ENCODE results near the gene MRPS30.

Gene MRPS30

GRCh38 chr5:44833249-44833648, 24.5 kb downstream of the MRPS30 start:
- TF ChIP-seq FOXA1 (IDR thresholded peaks at IDR 0.05): no peak
- no peak for TF ChIP-seq TARDBP (IDR thresholded peaks at IDR 0.05)
- no peak for TF ChIP-seq BHLHE40 (IDR thresholded peaks at IDR 0.05; ENCODE audit: borderline replicate concordance)
- no peak for TF ChIP-seq FOXM1 (IDR thresholded peaks at IDR 0.05; ENCODE audit: borderline replicate concordance)
- no peak for TF ChIP-seq SP1 (IDR thresholded peaks at IDR 0.05)
- TF ChIP-seq CTBP1 (IDR thresholded peaks at IDR 0.05; ENCODE audit: borderline replicate concordance): no peak
- no peak for DNase-seq (ENCODE audit: extremely low spot score)
- ChIA-PET CTCF (no interaction called here), POLR2A (no interaction called here)

GRCh38 chr5:44835693-44836092, 26.9 kb downstream of the MRPS30 start:
- TF ChIP-seq SP1 (IDR thresholded peaks at IDR 0.05) (no peak), SUZ12 (IDR thresholded peaks at IDR 0.05) (no peak), FOXM1 (IDR thresholded peaks at IDR 0.05; ENCODE audit: borderline replicate concordance) (no peak), LEF1 (IDR thresholded peaks at IDR 0.05; ENCODE audit: borderline replicate concordance) (no peak), PKNOX1 (IDR thresholded peaks at IDR 0.05) (no peak), ARNT (IDR thresholded peaks at IDR 0.05) (no peak), FOXA1 (IDR thresholded peaks at IDR 0.05) (no peak), TARDBP (IDR thresholded peaks at IDR 0.05) (no peak), BHLHE40 (IDR thresholded peaks at IDR 0.05; ENCODE audit: borderline replicate concordance) (no peak), HDGF (IDR thresholded peaks at IDR 0.05; ENCODE audit: borderline replicate concordance) (no peak), ELF4 (IDR thresholded peaks at IDR 0.05) (no peak), CTBP1 (IDR thresholded peaks at IDR 0.05; ENCODE audit: borderline replicate concordance) (no peak), NFRKB (IDR thresholded peaks at IDR 0.05) (no peak), FOXK2 (IDR thresholded peaks at IDR 0.05) (no peak), ZNF384 (IDR thresholded peaks at IDR 0.05) (no peak), L3MBTL2 (conservative IDR thresholded peaks at IDR 0.05) (no peak)
- no peak for DNase-seq (ENCODE audit: extremely low spot score)
- ChIA-PET CTCF (no interaction called here), POLR2A (no interaction called here)

GRCh38 chr5:44839018-44839681, 30.4 kb downstream of the MRPS30 start:
- DNase-seq (ENCODE audit: extremely low spot score): no peak
- TF ChIP-seq BHLHE40 (IDR thresholded peaks at IDR 0.05; ENCODE audit: borderline replicate concordance) (no peak), CTBP1 (IDR thresholded peaks at IDR 0.05; ENCODE audit: borderline replicate concordance) (no peak), FOXK2 (IDR thresholded peaks at IDR 0.05) (no peak), NFRKB (IDR thresholded peaks at IDR 0.05) (no peak), LEF1 (IDR thresholded peaks at IDR 0.05; ENCODE audit: borderline replicate concordance) (no peak), TARDBP (IDR thresholded peaks at IDR 0.05) (no peak), ELF4 (IDR thresholded peaks at IDR 0.05) (no peak)
- ChIA-PET POLR2A (no interaction called here), CTCF (interaction anchor here (0.6 kb wide), 1 partner anchor 750 kb away, joined by 4 read pairs; no protein-coding TSS in a partner anchor)

GRCh38 chr5:44842496-44843282, 33.9 kb downstream of the MRPS30 start:
- ChIA-PET CTCF (no interaction called here), POLR2A (no interaction called here)
- TF ChIP-seq SP1 (IDR thresholded peaks at IDR 0.05): no peak
- no peak for TF ChIP-seq CTBP1 (IDR thresholded peaks at IDR 0.05; ENCODE audit: borderline replicate concordance)
- no peak for TF ChIP-seq FOXK2 (IDR thresholded peaks at IDR 0.05)
- no peak for TF ChIP-seq FOXA1 (IDR thresholded peaks at IDR 0.05)
- no peak for TF ChIP-seq L3MBTL2 (conservative IDR thresholded peaks at IDR 0.05)
- no peak for TF ChIP-seq ELF4 (IDR thresholded peaks at IDR 0.05)
- TF ChIP-seq TARDBP (IDR thresholded peaks at IDR 0.05): no peak
- TF ChIP-seq ZNF384 (IDR thresholded peaks at IDR 0.05): no peak
- TF ChIP-seq NFRKB (IDR thresholded peaks at IDR 0.05): no peak
- TF ChIP-seq FOXM1 (IDR thresholded peaks at IDR 0.05; ENCODE audit: borderline replicate concordance): no peak
- no peak for TF ChIP-seq ARNT (IDR thresholded peaks at IDR 0.05)
- TF ChIP-seq HDGF (IDR thresholded peaks at IDR 0.05; ENCODE audit: borderline replicate concordance): no peak
- DNase-seq (ENCODE audit: extremely low spot score): no peak

- DNase-seq (ENCODE audit: extremely low spot score): no peak
- POLR2A ChIA-PET: no interaction called here
- no peak for TF ChIP-seq SP1 (IDR thresholded peaks at IDR 0.05)
- TF ChIP-seq LEF1 (IDR thresholded peaks at IDR 0.05; ENCODE audit: borderline replicate concordance): no peak
- no peak for TF ChIP-seq ARNT (IDR thresholded peaks at IDR 0.05)
- TF ChIP-seq FOXK2 (IDR thresholded peaks at IDR 0.05): no peak
- TF ChIP-seq BHLHE40 (IDR thresholded peaks at IDR 0.05; ENCODE audit: borderline replicate concordance): no peak
- TF ChIP-seq SUZ12 (IDR thresholded peaks at IDR 0.05): no peak
- TF ChIP-seq PKNOX1 (IDR thresholded peaks at IDR 0.05): no peak
- no peak for TF ChIP-seq L3MBTL2 (conservative IDR thresholded peaks at IDR 0.05)
- no peak for TF ChIP-seq ELF4 (IDR thresholded peaks at IDR 0.05)
- no peak for TF ChIP-seq ZNF384 (IDR thresholded peaks at IDR 0.05)
- no peak for TF ChIP-seq TARDBP (IDR thresholded peaks at IDR 0.05)
- TF ChIP-seq HDGF (IDR thresholded peaks at IDR 0.05; ENCODE audit: borderline replicate concordance): no peak
- no peak for TF ChIP-seq NFRKB (IDR thresholded peaks at IDR 0.05)
- TF ChIP-seq FOXM1 (IDR thresholded peaks at IDR 0.05; ENCODE audit: borderline replicate concordance): no peak
- no peak for TF ChIP-seq CTBP1 (IDR thresholded peaks at IDR 0.05; ENCODE audit: borderline replicate concordance)
- TF ChIP-seq FOXA1 (IDR thresholded peaks at IDR 0.05): no peak
- CTCF ChIA-PET: no interaction called here
These were observed 36.0 kb downstream of the MRPS30 start for GRCh38 chr5:44844744-44845143.

- no peak for DNase-seq (ENCODE audit: extremely low spot score)
- POLR2A ChIA-PET: no interaction called here
- CTCF ChIA-PET: no interaction called here
- no peak for TF ChIP-seq ZNF384 (IDR thresholded peaks at IDR 0.05)
- no peak for TF ChIP-seq ELF4 (IDR thresholded peaks at IDR 0.05)
- TF ChIP-seq HDGF (IDR thresholded peaks at IDR 0.05; ENCODE audit: borderline replicate concordance): no peak
- no peak for TF ChIP-seq PKNOX1 (IDR thresholded peaks at IDR 0.05)
- TF ChIP-seq FOXM1 (IDR thresholded peaks at IDR 0.05; ENCODE audit: borderline replicate concordance): no peak
- no peak for TF ChIP-seq BHLHE40 (IDR thresholded peaks at IDR 0.05; ENCODE audit: borderline replicate concordance)
- TF ChIP-seq SUZ12 (IDR thresholded peaks at IDR 0.05): no peak
- no peak for TF ChIP-seq L3MBTL2 (conservative IDR thresholded peaks at IDR 0.05)
- no peak for TF ChIP-seq SP1 (IDR thresholded peaks at IDR 0.05)
These were observed 37.0 kb downstream of the MRPS30 start for GRCh38 chr5:44845777-44846176.

All from HEK293T (cell line).